Fibroblast of skin of left quadriceps (primary cell): ENCODE measurements around the gene SLCO4A1.

Experiments used
- DNase-seq, 2 experiments: peaks; one replicate each; pipeline ENCODE4 v3.0.0-alpha.2; 2013; ENCODE audit warnings: low read depth in 2 of 2

SLCO4A1 gene

DNA sequence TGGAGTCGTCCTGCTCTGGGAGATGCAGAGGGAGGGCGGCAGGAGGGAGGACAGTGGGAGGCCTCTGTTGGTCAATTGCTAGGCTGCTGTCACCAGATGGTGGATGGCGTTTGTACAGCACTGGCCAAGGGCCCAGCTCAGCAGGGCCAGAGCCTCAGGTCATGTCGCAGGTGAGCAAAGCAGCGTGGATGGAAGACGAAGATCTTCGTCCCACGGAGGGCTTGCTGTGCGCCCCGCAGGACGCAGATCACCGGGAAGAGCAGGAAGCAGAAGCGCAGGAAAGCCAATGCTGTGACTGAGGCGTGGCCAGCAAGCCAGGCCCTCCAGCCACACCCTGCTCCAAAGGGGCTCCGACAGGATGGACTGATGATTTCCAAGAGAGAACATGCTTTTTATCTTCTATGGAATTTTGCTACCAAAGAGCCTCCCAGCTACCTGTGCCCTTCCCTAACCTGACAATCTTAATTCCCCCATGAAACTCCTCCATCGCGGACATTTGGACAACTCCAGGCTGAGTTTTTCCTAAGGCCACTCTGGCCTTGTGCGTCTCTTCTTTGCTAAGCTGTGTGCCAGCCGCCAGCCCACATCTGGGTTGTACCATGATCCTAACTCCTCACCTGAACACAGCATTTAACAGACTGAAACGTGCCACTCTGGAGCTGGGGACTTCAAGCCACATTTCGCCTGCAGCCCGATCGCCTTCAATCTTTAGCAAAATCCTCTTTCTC, 3.5 kb upstream of the SLCO4A1 start:
- DNase-seq, result no peak

DNA sequence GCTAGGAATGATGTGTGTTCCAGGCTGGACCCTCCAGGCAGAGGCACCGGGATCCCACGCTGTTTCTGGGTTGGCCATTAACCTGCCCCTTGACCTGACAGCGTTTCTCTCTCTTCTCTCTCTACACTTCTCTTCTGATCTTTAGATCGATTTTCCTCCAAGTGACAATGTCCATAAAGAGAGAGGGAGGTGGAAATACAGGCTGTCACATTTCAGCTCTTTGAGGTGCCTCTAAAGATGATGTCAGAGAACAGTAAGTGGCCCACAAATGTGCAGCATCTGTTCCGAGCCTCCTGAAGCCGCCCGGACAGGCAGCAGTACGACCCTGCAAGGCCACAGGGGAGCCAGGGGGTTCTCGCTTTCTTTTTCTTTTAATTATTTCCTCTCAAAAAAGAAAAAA, 2.5 kb upstream of the SLCO4A1 start:
- no peak for DNase-seq

DNA sequence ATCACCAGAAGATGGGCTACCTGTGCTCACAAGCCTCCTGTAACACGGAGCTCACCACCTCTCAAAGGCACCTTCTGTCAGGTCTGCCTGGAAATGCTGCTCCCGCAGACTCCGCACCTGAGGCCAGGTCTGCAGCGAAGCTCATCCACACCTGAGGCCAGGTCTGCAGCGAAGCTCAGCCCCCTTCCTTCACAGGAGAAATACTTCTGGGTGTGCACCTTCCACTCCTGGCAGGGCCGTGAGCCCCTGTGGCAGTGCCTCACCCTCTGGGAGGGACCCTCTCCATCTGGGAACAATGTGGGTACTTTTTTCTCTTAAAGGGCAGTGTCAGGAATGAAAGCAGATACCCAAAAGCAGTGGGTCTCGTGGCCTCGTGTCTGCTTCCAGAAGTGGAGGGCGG, 1.4 kb upstream of the SLCO4A1 start:
- DNase-seq, result no peak

GRCh38 chr20:62641321-62642050, 817 bp upstream of the SLCO4A1 start:
- DNase-seq, result no peak

DNA sequence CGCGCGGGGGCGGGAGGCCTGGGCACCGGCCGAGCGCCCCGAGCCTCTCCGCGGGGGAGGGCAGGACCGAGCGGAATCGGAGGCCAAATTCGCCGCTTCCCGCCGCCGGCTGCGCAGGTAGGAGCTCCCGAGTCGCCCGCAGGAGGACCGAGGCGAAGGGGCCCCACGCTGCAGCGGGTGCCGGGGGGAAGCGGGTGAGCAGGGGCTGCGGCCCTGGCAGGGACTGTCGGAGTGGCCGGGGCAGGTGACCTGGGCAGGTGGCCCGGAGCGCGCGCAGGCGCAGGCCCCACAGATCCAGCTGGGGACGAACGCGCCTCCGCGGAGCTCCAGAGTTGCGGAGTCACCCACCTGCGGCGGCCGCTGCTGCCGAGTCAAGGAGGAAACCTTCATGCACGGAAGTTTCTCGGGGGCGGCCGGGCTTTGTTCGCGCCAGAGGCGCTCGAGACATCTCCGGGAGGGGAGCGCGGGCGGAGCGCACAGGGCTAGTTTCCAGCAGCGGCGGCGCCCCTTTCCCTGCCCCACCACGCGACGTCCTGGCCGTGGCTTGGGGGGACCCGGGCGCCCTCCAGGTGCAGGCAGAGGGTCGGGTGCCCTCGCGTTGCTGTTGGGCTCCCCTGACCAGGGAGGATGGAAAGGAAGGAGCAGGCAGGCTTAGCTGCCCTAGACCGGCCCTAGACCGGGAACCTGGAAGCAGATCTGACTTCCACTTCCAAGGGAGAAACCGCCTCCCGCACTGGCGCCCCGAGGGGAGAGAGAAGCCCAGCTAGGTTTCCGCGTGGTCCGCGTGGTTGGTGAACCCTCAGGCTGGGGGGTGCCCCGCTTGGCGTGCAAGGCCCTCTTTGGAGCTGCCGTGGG, 590 bp downstream of the SLCO4A1 start:
- DNase-seq, result no peak

- no peak for DNase-seq
These were observed 1.3 kb downstream of the SLCO4A1 start for GRCh38 chr20:62643521-62644043.

GRCh38 chr20:62644044-62644795, 1.9 kb downstream of the SLCO4A1 start:
- no peak for DNase-seq

DNA sequence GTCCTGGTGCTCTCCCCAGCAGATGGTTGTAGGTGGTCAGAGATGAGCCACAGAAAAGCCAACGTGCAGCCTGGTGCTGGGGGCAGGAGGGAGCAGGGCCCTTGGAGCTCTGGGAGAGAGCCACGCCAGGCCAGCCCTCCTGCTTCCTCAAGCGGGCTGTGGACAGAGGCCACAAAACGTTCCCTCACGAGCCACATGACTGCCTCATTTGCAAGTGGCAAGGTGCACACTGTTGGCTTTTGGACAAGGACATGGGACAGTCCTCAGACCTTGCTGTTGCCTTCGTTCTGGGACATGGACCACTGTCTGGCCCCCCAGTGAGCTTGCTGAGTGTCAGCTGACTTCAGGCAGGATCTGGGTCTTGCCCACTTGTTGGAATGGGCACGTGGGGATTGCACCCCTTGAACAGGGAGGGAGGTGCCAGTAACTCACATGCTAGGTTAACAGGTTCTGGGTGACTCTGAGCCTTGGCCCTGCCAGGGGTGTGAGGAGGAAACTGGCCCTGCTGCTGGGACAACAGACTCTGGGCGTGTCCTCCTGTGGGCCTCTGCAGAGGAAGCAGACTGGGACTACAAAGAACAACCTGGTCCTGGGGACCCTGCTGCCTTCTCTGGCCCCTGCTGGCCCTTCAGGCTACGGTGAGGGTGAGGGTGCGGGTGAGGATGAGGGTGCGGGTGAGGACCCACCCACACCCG, 2.6 kb downstream of the SLCO4A1 start:
- DNase-seq, result no peak

DNA sequence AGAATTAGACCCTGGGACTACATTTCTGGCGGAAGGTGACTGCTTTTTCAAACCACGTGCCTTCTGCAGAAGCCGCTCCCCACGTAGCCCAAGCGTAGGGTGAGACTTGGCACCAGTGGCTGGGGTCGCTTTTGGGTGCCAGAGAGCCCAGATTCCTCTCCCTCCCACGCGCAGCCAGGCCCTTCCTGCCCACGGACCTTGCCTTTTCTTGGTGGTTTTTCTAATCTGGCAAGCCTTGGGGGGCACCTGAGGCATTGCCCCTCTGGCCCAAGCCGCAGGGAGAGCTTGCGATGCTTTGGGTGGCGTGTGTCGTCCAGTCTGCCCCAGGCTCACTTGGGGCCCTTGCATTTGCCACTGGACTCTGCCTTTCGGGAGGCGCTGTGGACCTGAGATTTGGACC, 3.3 kb downstream of the SLCO4A1 start:
- DNase-seq, result no peak

GRCh38 chr20:62646851-62647520, 4.7 kb downstream of the SLCO4A1 start:
- DNase-seq, result no peak

GRCh38 chr20:62647521-62648317, 5.4 kb downstream of the SLCO4A1 start:
- DNase-seq, result no peak

GRCh38 chr20:62648318-62648995, 6.2 kb downstream of the SLCO4A1 start:
- no peak for DNase-seq

DNA sequence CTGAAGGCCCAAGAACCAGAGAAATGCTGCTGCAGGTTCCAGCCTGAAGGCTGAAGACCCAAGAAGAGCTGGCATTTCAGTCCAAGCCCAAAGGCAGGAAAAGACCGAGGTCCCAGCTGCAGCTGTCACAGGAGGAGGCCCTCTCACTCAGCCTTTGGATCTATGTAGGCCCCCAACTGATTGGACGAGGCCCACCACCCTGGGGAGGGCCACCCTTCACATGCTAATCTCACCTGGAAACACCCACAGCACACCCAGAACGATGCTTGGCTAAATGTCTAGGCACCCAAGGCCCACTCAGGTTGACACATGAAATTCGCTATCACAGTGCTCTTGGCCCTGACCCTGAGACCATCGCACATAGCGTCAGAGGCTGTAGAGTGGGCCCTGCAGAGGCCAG, 6.8 kb downstream of the SLCO4A1 start:
- no peak for DNase-seq

DNA sequence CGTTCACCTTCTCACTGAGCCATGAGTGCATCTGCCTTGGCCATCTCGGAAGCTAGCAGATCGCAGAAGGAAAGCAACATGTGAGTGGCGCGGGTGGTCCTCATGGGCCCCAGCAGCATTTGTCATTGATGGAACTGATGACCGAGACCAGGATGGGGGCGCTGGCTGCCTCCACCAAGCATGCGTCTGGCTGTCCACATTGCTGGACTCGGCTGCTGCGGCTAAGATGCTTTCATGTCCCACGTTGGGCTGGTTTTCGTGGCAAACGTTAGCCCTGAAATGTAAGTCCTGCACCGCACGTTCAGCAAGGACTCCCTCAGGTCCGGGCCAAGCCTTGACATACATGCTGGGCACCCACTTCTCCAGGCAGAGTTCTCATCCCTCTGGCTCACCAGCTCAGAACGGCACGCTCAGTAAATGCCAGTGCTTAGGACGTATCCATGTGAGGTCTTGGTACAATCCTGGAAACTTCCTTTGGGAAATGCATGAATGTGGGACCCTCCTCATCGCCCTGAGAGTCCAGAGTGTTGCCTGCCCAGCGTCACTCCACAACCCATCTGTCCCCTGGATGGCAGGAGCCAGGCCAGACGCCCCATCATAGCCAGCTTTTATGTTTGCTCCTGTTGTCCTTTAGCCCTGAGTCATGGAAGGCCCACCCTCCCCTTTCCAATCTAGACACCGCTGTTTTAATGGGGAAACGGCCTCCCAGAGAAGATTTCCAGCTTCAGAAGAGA, 8.4 kb downstream of the SLCO4A1 start:
- DNase-seq, result no peak

GRCh38 chr20:62651285-62652021, 9.2 kb downstream of the SLCO4A1 start:
- DNase-seq, result no peak

DNA sequence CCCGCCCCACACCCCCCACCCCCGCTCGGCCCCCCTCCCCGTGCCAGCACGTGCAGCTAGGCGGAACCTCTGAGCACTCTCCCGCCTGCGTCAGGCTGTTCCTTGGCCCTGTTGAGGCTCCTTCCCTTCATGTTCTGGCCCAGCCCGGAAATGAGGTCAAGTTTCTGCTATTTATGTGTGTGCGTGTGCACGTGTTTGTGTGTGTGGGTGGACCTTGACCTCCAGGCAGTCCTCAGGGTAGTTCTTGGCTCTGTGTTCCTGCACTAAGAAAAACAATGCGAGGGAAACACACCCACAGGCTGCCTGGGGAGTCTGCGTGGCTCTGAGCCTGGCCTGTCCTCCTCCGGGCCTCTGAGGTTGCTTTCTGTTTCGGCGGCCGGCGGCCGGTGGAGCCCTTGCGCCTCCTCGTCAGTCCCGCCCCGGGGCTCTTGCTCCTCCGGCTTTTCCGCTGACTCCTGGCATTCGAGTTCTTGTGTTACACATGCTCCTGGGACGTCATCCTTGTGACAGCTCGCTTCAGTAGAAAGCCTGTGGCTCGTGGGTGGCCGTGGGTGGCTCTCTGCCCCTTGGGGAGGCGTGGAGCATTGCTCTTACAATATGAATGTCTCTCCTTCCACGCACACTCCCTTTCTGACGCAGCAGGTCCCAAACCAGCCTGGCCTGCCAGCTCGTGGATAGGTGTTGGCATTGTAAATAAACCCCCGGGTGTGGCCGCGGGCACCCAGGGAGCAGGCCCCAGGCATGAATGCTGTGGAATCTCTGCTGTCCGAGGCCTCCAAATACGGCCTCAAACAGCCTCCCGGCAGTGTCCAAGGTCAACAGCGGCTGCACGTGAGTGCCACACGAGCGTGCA, 10.0 kb downstream of the SLCO4A1 start:
- DNase-seq, result peak; percentile 53

GRCh38 chr20:62652894-62653305, 10.6 kb downstream of the SLCO4A1 start:
- no peak for DNase-seq
